Omental fat pad (tissue), 4 donors: ENCODE results near the gene TEKT3. TPM values are rescaled to one million over a fixed set of nuclear protein-coding genes. Genes with fewer than 3 reads are reported as not detected.

Experiments used
- ATAC-seq: fragments of 150-250 bp; one replicate; pipeline ENCODE4 v1.9.1; 2016; ENCODE audit warnings: mild to moderate bottlenecking, moderate library complexity; ENCODE audit not compliant: low FRiP score
- DNase-seq: peaks from one replicate; pipeline ENCODE4 v3.0.0-alpha.2; 2019; ENCODE audit warnings: low spot score
- CTCF ChIP-seq, 3 donors: fragments of 450-650 bp; IDR thresholded peaks; one replicate each; pipeline ENCODE4 v1.5.1; 2016 to 2017; ENCODE audit warnings: antibody characterized with exemption in 3 of 3, mild to moderate bottlenecking in 3 of 3, moderate library complexity in 2 of 3
- total RNA-seq, 4 donors: library from RNA; depleted of rRNA; stranded (reverse); fragments of >200 nt; gene quantifications; one replicate each; pipeline ENCODE4 v1.1.0, GENCODE V29; 2016

The TEKT3 gene
- total RNA-seq, 4 donors from 2014 or later: 0.44 to 0.79 TPM; not detected in 2

- DNase-seq (no peak), ATAC-seq (no peak)
- TF ChIP-seq CTCF (IDR thresholded peaks at IDR 0.05): no peak
Measured at GRCh38 chr17:15281909-15282308, 59.5 kb downstream of the TEKT3 start.

GRCh38 chr17:15278924-15279477, 62.4 kb downstream of the TEKT3 start:
- no peak for TF ChIP-seq CTCF (IDR thresholded peaks at IDR 0.05)
- ATAC-seq (peak; percentile 77), DNase-seq (no peak)

GRCh38 chr17:15278380-15278779, 63.0 kb downstream of the TEKT3 start:
- no peak for DNase-seq
- no peak for TF ChIP-seq CTCF (IDR thresholded peaks at IDR 0.05)
- ATAC-seq: no peak

- DNase-seq: no peak
- no peak for ATAC-seq
- TF ChIP-seq CTCF (IDR thresholded peaks at IDR 0.05): no peak
Measured at GRCh38 chr17:15274017-15274416, 67.4 kb downstream of the TEKT3 start.

- ATAC-seq: no peak
- no peak for DNase-seq
- TF ChIP-seq CTCF (IDR thresholded peaks at IDR 0.05): no peak
Measured at GRCh38 chr17:15273141-15273793, 68.1 kb downstream of the TEKT3 start.

DNA sequence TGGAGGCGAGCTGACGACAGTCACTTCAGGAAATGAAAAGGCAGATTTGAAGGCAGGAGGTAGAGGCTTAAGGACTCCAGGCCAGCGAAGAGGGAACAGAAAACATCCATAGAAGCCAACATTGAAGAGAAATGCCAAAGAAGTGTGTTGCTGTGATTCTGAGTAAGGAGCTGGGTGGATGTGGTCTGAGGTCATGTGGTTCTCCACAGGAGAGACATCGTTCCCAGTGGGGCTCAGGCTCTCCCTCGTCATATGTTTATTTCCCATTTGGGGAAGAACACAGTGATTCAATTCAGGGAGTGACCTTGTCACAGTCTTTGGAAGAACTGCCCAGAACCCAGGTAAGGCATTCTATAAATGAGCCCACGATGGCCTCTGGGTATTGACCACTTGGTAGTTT, 69.7 kb downstream of the TEKT3 start:
- DNase-seq: no peak
- no peak for TF ChIP-seq CTCF (IDR thresholded peaks at IDR 0.05)
- ATAC-seq: no peak
